ENCODE data around the gene KCNJ9.

Gene KCNJ9

DNA sequence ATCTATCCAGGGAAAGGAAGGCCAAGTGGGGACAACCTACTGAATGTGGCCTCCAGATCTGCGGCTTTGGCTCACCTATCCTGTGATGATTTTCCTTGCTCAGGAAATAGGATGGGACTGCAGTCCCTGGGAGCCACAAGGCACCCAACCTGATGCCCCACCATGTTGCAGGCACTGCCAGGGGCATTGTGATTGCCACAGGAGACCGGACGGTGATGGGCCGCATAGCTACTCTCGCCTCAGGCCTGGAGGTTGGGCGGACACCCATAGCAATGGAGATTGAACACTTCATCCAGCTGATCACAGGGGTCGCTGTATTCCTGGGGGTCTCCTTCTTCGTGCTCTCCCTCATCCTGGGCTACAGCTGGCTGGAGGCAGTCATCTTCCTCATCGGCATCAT is 46.0 kb downstream of the KCNJ9 start:
- Mint-ChIP-seq H3K27me3 (ENCODE audit: low read depth, poor library complexity) (no peaks in the 10 kb centered on the region), H3K27ac (no peak overlapping the region), H3K36me3 (ENCODE audit: low read depth) (peaks cover 43% of the 10 kb centered on the region), H3K4me3 (no peak overlapping the region), H3K9me3 (no peaks in the 10 kb centered on the region), H3K4me1 (peaks cover 21% of the 10 kb centered on the region)
- no peak for DNase-seq
- TF ChIP-seq, protein P1, sequence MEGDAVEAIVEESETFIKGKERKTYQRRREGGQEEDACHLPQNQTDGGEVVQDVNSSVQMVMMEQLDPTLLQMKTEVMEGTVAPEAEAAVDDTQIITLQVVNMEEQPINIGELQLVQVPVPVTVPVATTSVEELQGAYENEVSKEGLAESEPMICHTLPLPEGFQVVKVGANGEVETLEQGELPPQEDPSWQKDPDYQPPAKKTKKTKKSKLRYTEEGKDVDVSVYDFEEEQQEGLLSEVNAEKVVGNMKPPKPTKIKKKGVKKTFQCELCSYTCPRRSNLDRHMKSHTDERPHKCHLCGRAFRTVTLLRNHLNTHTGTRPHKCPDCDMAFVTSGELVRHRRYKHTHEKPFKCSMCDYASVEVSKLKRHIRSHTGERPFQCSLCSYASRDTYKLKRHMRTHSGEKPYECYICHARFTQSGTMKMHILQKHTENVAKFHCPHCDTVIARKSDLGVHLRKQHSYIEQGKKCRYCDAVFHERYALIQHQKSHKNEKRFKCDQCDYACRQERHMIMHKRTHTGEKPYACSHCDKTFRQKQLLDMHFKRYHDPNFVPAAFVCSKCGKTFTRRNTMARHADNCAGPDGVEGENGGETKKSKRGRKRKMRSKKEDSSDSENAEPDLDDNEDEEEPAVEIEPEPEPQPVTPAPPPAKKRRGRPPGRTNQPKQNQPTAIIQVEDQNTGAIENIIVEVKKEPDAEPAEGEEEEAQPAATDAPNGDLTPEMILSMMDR (IDR thresholded peaks at IDR 0.05) = no peak

DNA sequence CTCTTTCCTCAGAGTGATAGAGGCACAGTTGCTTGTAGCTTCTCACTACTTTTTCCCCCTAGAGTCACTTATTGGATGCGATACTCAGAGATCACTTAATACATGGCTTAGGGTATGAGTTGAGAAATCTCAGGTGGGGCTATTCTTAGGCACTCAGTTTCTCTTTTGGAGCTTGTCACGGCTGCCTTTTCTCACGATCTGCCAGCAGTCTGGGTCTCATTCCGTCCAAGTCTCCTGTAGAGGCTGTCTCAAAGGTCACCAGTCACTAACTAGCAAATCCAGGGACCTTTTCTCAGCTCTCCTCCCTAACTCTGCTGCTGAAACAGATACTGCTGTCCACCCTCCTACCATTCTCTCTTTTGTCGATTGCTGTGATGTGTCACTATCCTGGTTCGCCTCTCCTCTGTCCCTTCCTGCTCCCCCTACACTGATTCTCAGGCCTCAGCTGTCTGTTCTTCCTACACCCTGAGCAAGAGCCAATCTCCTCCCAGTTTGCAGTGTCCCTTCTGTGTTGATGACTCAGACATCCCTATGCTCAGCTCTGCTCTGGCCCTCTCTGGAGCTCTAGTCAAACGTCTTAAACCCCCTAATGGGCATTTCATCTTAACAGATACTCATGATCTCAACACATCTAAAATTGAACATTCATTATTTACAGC is 46.7 kb downstream of the KCNJ9 start:
- H3K4me1 Mint-ChIP-seq = peaks cover 21% of the 10 kb centered on the region
- TF ChIP-seq, protein P1 (IDR thresholded peaks at IDR 0.05) = no peak
- peak overlapping the region; percentile 77 for H3K27ac Mint-ChIP-seq
- peaks cover 43% of the 10 kb centered on the region for H3K36me3 Mint-ChIP-seq (ENCODE audit: low read depth)
- no peaks in the 10 kb centered on the region for H3K9me3 Mint-ChIP-seq
- no peak overlapping the region for H3K4me3 Mint-ChIP-seq
- DNase-seq = no peak
- H3K27me3 Mint-ChIP-seq (ENCODE audit: low read depth, poor library complexity) = peaks cover under 1% of the 10 kb centered on the region

DNA sequence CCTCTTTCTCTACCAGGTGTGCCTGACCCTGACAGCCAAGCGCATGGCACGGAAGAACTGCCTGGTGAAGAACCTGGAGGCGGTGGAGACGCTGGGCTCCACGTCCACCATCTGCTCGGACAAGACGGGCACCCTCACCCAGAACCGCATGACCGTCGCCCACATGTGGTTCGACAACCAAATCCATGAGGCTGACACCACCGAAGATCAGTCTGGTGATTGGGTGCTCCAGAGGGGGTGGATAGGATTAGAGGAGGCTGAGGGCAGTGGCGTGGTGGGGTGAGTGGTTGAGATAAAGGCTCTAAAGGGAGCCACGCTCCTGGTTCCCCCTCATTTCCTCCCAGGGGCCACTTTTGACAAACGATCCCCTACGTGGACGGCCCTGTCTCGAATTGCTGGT is 47.3 kb downstream of the KCNJ9 start:
- no peaks in the 10 kb centered on the region for H3K9me3 Mint-ChIP-seq
- DNase-seq = no peak
- no peak overlapping the region for H3K4me3 Mint-ChIP-seq
- TF ChIP-seq, protein P1 (IDR thresholded peaks at IDR 0.05) = no peak
- peaks cover 38% of the 10 kb centered on the region for H3K36me3 Mint-ChIP-seq (ENCODE audit: low read depth)
- no peak overlapping the region for H3K27ac Mint-ChIP-seq
- peaks cover 6% of the 10 kb centered on the region for H3K27me3 Mint-ChIP-seq (ENCODE audit: low read depth, poor library complexity)
- H3K4me1 Mint-ChIP-seq = peaks cover 21% of the 10 kb centered on the region

DNA sequence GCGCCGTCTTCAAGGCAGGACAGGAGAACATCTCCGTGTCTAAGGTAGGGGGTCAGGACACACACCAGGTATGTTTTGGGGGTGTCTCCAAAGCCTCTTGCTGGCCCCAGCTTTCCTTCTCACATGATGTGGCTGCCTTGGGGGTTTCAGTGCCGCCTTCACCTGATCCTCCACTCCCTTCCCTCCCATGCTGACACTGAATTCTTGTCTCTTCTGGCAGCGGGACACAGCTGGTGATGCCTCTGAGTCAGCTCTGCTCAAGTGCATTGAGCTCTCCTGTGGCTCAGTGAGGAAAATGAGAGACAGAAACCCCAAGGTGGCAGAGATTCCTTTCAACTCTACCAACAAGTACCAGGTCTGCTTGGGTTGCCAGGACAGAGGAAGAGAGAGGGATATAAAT is 47.7 kb downstream of the KCNJ9 start:
- H3K36me3 Mint-ChIP-seq (ENCODE audit: low read depth) = peaks cover 34% of the 10 kb centered on the region
- TF ChIP-seq, protein P1 (IDR thresholded peaks at IDR 0.05) = no peak

DNA sequence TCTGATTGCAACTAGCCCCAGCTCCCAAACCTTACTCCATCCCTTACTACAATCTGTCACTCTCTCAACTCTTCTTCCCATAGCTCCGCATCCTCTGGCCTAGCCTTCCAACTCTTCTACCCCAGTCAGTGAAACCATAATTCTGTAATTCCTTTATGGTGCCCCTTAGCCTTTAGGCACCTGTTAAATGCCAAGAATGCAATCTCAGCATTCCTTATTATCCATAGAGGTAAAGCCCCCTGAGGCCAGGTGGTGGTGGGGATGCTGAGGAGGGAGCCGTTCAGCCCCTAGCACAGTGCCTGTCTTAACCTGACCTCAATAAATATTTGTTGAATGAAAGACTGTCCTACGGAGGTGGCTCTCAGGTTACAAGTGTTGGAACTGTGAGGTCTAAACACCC is 48.2 kb downstream of the KCNJ9 start:
- H3K27me3 Mint-ChIP-seq (ENCODE audit: low read depth, poor library complexity) = peaks cover 6% of the 10 kb centered on the region
- peaks cover 14% of the 10 kb centered on the region for H3K4me1 Mint-ChIP-seq
- H3K36me3 Mint-ChIP-seq (ENCODE audit: low read depth) = peaks cover 33% of the 10 kb centered on the region
- DNase-seq = no peak
- H3K9me3 Mint-ChIP-seq = no peaks in the 10 kb centered on the region
- TF ChIP-seq, protein P1 (IDR thresholded peaks at IDR 0.05) = no peak
- H3K27ac Mint-ChIP-seq = peak overlapping the region; percentile 11
- no peak overlapping the region for H3K4me3 Mint-ChIP-seq

More for the DNA sequence above, 47.7 kb downstream of the KCNJ9 start:
- no peaks in the 10 kb centered on the region for H3K9me3 Mint-ChIP-seq
- peaks cover 19% of the 10 kb centered on the region for H3K4me1 Mint-ChIP-seq
- DNase-seq = no peak
- no peak overlapping the region for H3K4me3 Mint-ChIP-seq
- H3K27me3 Mint-ChIP-seq (ENCODE audit: low read depth, poor library complexity) = peaks cover 6% of the 10 kb centered on the region
- no peak overlapping the region for H3K27ac Mint-ChIP-seq

DNA sequence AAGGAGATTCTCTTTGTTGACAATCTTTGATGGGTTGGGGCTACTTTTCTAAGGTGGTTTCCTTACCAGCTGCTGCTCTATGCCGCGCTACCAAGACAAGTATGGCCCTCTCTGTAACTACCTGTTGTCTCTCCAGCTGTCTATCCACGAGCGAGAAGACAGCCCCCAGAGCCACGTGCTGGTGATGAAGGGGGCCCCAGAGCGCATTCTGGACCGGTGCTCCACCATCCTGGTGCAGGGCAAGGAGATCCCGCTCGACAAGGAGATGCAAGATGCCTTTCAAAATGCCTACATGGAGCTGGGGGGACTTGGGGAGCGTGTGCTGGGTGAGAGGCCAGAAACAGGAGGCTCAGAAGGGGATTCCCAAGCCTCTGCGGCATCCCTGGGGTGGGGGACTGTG is 48.6 kb downstream of the KCNJ9 start:
- Mint-ChIP-seq H3K27me3 (ENCODE audit: low read depth, poor library complexity) (peaks cover 6% of the 10 kb centered on the region), H3K9me3 (no peaks in the 10 kb centered on the region), H3K4me1 (peaks cover 12% of the 10 kb centered on the region), H3K4me3 (no peak overlapping the region), H3K27ac (no peak overlapping the region), H3K36me3 (ENCODE audit: low read depth) (peaks cover 37% of the 10 kb centered on the region)
- DNase-seq = no peak
- TF ChIP-seq, protein P1 (IDR thresholded peaks at IDR 0.05) = no peak
